ENCODE data around the gene TMEM165.

- TF ChIP-seq CTCF (IDR thresholded peaks at IDR 0.05) (peak in 3 of 6 experiments; percentile 12 to 23 (median 12)), POLR2A (IDR thresholded peaks at IDR 0.05) (no peak)
Measured at GRCh38 chr4:55435141-55435841, 39.5 kb downstream of the TMEM165 start.

Measured in adrenal gland (tissue), 5 donors.